ENCODE data around the gene F2RL1. TPM values are rescaled to one million over a fixed set of nuclear protein-coding genes. Genes with fewer than 3 reads are reported as not detected.

Gene F2RL1
- total RNA-seq, 2 donors from 2014 or later, result 17.5 to 20.2 TPM

DNA sequence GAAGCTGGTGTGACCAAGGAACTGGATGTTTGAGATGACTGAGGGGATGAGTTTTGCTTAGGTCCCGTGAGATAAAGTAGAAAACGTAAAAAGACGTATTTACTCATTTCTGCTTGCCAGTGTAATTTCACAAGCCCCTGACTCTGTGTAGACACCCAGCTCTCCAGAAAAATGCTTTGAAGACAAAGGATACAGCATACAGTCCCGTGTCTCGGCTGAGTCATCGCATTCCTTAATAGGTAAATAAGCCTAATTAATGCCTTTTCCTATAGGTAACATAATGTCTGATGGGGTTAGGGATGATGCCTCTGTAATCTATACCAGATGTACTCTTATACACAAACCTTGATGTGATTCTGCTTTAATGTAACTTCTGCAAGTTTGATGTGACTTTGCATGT lies 51.2 kb downstream of the F2RL1 start:
- Histone ChIP-seq H3K4me1 (no peaks in the 10 kb centered on the region), H3K27ac (no peak overlapping the region), H3K27me3 (no peaks in the 10 kb centered on the region), H3K9me3 (no peaks in the 10 kb centered on the region), H3K36me3 (replicated peaks in 1 of 2; ENCODE audit: insufficient read depth in 1 of 2, low read depth in 2 of 2) (no peaks in the 10 kb centered on the region), H3K4me3 (no peak overlapping the region)
- intact Hi-C loops (cut with DNase I), result no loop called here
- TF ChIP-seq POLR2A (IDR thresholded peaks at IDR 0.05), result no peak
- TF ChIP-seq, protein P1, sequence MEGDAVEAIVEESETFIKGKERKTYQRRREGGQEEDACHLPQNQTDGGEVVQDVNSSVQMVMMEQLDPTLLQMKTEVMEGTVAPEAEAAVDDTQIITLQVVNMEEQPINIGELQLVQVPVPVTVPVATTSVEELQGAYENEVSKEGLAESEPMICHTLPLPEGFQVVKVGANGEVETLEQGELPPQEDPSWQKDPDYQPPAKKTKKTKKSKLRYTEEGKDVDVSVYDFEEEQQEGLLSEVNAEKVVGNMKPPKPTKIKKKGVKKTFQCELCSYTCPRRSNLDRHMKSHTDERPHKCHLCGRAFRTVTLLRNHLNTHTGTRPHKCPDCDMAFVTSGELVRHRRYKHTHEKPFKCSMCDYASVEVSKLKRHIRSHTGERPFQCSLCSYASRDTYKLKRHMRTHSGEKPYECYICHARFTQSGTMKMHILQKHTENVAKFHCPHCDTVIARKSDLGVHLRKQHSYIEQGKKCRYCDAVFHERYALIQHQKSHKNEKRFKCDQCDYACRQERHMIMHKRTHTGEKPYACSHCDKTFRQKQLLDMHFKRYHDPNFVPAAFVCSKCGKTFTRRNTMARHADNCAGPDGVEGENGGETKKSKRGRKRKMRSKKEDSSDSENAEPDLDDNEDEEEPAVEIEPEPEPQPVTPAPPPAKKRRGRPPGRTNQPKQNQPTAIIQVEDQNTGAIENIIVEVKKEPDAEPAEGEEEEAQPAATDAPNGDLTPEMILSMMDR (IDR thresholded peaks at IDR 0.05), result no peak
- no peak for ATAC-seq
- 69 to 71% methylated on average over 6 of the region's 6 CpGs for WGBS, 2 donors
- DNase-seq, result no peak

GRCh38 chr5:76874088-76874581 lies 55.3 kb downstream of the F2RL1 start:
- Histone ChIP-seq H3K27me3 (no peaks in the 10 kb centered on the region), H3K36me3 (replicated peaks in 1 of 2; ENCODE audit: insufficient read depth in 1 of 2, low read depth in 2 of 2) (no peaks in the 10 kb centered on the region), H3K4me3 (no peak overlapping the region), H3K9me3 (no peaks in the 10 kb centered on the region), H3K27ac (no peak overlapping the region), H3K4me1 (no peaks in the 10 kb centered on the region)
- DNase-seq (no peak), ATAC-seq (no peak)
- TF ChIP-seq POLR2A (IDR thresholded peaks at IDR 0.05), result no peak
- TF ChIP-seq, protein P1 (IDR thresholded peaks at IDR 0.05), result no peak
- WGBS, 2 donors, result 28 to 31% methylated on average over 3 of the region's 3 CpGs
- intact Hi-C loops (cut with DNase I), result no loop called here

Small RNA genes within 50 kb of the gene (small RNA-seq; reads per million reads assigned to genes)
- not detected for gene RN7SL208P

Other genes starting within 250 kb of the F2RL1 start
- under 1 TPM in 1 of 2 donors, not detected in 1; 0.78 TPM for gene F2RL2, start 195.6 kb upstream of the F2RL1 start, total RNA-seq
- gene F2R, start 102.9 kb upstream of the F2RL1 start, total RNA-seq, result 10 to 100 TPM in 1 of 2 donors, 1 to 10 TPM in 1; 2.3 to 13.0 TPM
- not detected for gene S100Z, start 31.0 kb downstream of the F2RL1 start, total RNA-seq
- gene CRHBP, start 134.0 kb downstream of the F2RL1 start, total RNA-seq, result under 1 TPM; 0.26 to 0.66 TPM
- 10 to 100 TPM in 1 of 2 donors, 1 to 10 TPM in 1; 8.2 to 13.5 TPM for gene AGGF1, start 211.4 kb downstream of the F2RL1 start, total RNA-seq